WTC11 (cell line): ENCODE results near the gene FOXC1. TPM values are rescaled to one million over a fixed set of nuclear protein-coding genes. Genes with fewer than 3 reads are reported as not detected.

ENCODE experiments used
- ATAC-seq: fragments of 200-7000 bp; cut with Tn5 transposase; 2 replicates; pipeline ENCODE4 v1.10.0; 2021; ENCODE audit warnings: mild to moderate bottlenecking, moderate library complexity
- CTCF ChIA-PET: fragments of 300-600 bp; sonication (Branson Sonifier 250); formaldehyde crosslinking; loops from one replicate; lab custom pipeline; 2021; ENCODE audit warnings: antibody characterized with exemption; lab: Charles Lee
- POLR2A ChIA-PET: fragments of 350-600 bp; sonication (Branson Sonifier 250); formaldehyde crosslinking; loops from one replicate; lab custom pipeline; 2021; ENCODE audit warnings: antibody characterized with exemption; lab: Charles Lee
- DNase-seq: peaks from one replicate; pipeline ENCODE4 v3.0.0; 2021; ENCODE audit warnings: low spot score
- H3K27ac Mint-ChIP-seq: 2 replicates; pipeline ENCODE4 v1.8.0; 2021; ENCODE audit warnings: mixed read lengths
- H3K27me3 Mint-ChIP-seq: 2 replicates; pipeline ENCODE4 v1.8.0; 2021; ENCODE audit warnings: low read depth, mild to moderate bottlenecking, moderate library complexity, mixed read lengths
- H3K36me3 Mint-ChIP-seq: 2 replicates; pipeline ENCODE4 v1.8.0; 2021; ENCODE audit warnings: mixed read lengths
- H3K4me1 Mint-ChIP-seq: 2 replicates; pipeline ENCODE4 v1.8.0; 2022; ENCODE audit warnings: mixed read lengths
- H3K4me3 Mint-ChIP-seq: 2 replicates; pipeline ENCODE4 v1.8.0; 2021; ENCODE audit warnings: mild to moderate bottlenecking, moderate library complexity, mixed read lengths
- H3K9me3 Mint-ChIP-seq: 2 replicates; pipeline ENCODE4 v1.8.0; 2021; ENCODE audit warnings: mixed read lengths
- AFF4 ChIP-seq: sonication (generic); formaldehyde crosslinking; IDR thresholded peaks from 2 replicates; pipeline ENCODE4 v1.8.1; 2023; ENCODE audit warnings: mild to moderate bottlenecking, missing genetic modification reagents, borderline replicate concordance
- ATF1 ChIP-seq: sonication (generic); formaldehyde crosslinking; IDR thresholded peaks from 2 replicates; pipeline ENCODE4 v1.8.1; 2023; ENCODE audit warnings: mild to moderate bottlenecking, moderate library complexity, missing genetic modification reagents
- CREM ChIP-seq: sonication (generic); formaldehyde crosslinking; IDR thresholded peaks from 2 replicates; pipeline ENCODE4 v1.8.1; 2022; ENCODE audit warnings: mild to moderate bottlenecking, missing genetic modification reagents, moderate library complexity
- ELF4 ChIP-seq: sonication (generic); formaldehyde crosslinking; IDR thresholded peaks from 2 replicates; pipeline ENCODE4 v1.8.1; 2022; ENCODE audit warnings: low read depth, mild to moderate bottlenecking, moderate library complexity, missing genetic modification reagents
- ETV6 ChIP-seq: sonication (generic); formaldehyde crosslinking; IDR thresholded peaks from 2 replicates; pipeline ENCODE4 v1.8.1; 2022; ENCODE audit warnings: mild to moderate bottlenecking, missing genetic modification reagents
- FOXP1 ChIP-seq: sonication (generic); formaldehyde crosslinking; IDR thresholded peaks from 2 replicates; pipeline ENCODE4 v1.8.0; 2022; ENCODE audit warnings: missing genetic modification reagents, mild to moderate bottlenecking, moderate library complexity, borderline replicate concordance
- IRF2 ChIP-seq: sonication (generic); formaldehyde crosslinking; IDR thresholded peaks from 2 replicates; pipeline ENCODE4 v1.8.0; 2022; ENCODE audit warnings: low read depth, missing genetic modification reagents, borderline replicate concordance
- MYBL2 ChIP-seq: sonication (generic); formaldehyde crosslinking; IDR thresholded peaks from 2 replicates; pipeline ENCODE4 v1.8.1; 2023; ENCODE audit warnings: mild to moderate bottlenecking, moderate library complexity, missing genetic modification reagents
- NFYB ChIP-seq: sonication (generic); formaldehyde crosslinking; conservative IDR thresholded peaks from 2 replicates; pipeline ENCODE4 v1.8.0; 2022; ENCODE audit warnings: low read depth, missing genetic modification reagents
- NR1H2 ChIP-seq: sonication (generic); formaldehyde crosslinking; IDR thresholded peaks from 2 replicates; pipeline ENCODE4 v1.9.0; 2021; ENCODE audit warnings: mild to moderate bottlenecking, moderate library complexity, missing genetic modification reagents
- RELA ChIP-seq: sonication (generic); formaldehyde crosslinking; IDR thresholded peaks from 2 replicates; pipeline ENCODE4 v1.8.1; 2022; ENCODE audit warnings: missing genetic modification reagents, mild to moderate bottlenecking, borderline replicate concordance
- SP1 ChIP-seq: sonication (generic); formaldehyde crosslinking; conservative IDR thresholded peaks from 2 replicates; pipeline ENCODE4 v1.8.1; 2022; ENCODE audit warnings: missing genetic modification reagents
- TEAD1 ChIP-seq: sonication (generic); formaldehyde crosslinking; IDR thresholded peaks from 2 replicates; pipeline ENCODE4 v1.8.0; 2022; ENCODE audit warnings: mild to moderate bottlenecking, missing genetic modification reagents
- USF1 ChIP-seq: sonication (generic); formaldehyde crosslinking; IDR thresholded peaks from 2 replicates; pipeline ENCODE4 v1.8.0; 2022; ENCODE audit warnings: mild to moderate bottlenecking, missing genetic modification reagents
- ZNF263 ChIP-seq: sonication (generic); formaldehyde crosslinking; IDR thresholded peaks from 2 replicates; pipeline ENCODE4 v1.8.1; 2022; ENCODE audit warnings: low read depth, mild to moderate bottlenecking, moderate library complexity, missing genetic modification reagents
- ZNF281 ChIP-seq: sonication (generic); formaldehyde crosslinking; IDR thresholded peaks from 2 replicates; pipeline ENCODE4 v1.8.0; 2023; ENCODE audit warnings: mild to moderate bottlenecking, missing genetic modification reagents
- ZNF425 ChIP-seq: fragments of 250-450 bp; sonication (Bioruptor Pico); conservative IDR thresholded peaks from 2 replicates; pipeline ENCODE4 v1.9.0; 2021; ENCODE audit warnings: mild to moderate bottlenecking
- ZNF671 ChIP-seq: fragments of 250-450 bp; sonication (Bioruptor Pico); IDR thresholded peaks from 2 replicates; pipeline ENCODE4 v1.8.0; 2021; ENCODE audit warnings: mild to moderate bottlenecking
- total RNA-seq: library from RNA; stranded (reverse); gene quantifications from 3 replicates; pipeline ENCODE4 v1.2.3, GENCODE V29; 2021

FOXC1 gene
- total RNA-seq, 1 experiment from 2014 or later = 10.7 TPM

GRCh38 chr6:1560281-1561058 is 49.2 kb upstream of the FOXC1 start (continued):
- TF ChIP-seq ZNF281 (CRISPR knock-in tag) (no peak), NR1H2 (CRISPR knock-in tag) (no peak), FOXP1 (no peak), SP1 (no peak), USF1 (CRISPR knock-in tag) (no peak)

- no peak for DNase-seq
- Mint-ChIP-seq H3K4me3 (no peak overlapping the region), H3K4me1 (peaks cover 10% of the 10 kb centered on the region), H3K9me3 (no peaks in the 10 kb centered on the region; the same call in 1 of the 2 replicates), H3K27ac (no peak overlapping the region), H3K27me3 (no peaks in the 10 kb centered on the region; the same call in 1 of the 2 replicates), H3K36me3 (no peaks in the 10 kb centered on the region)
- CTCF ChIA-PET = interaction anchor here (0.7 to 1.8 kb wide), 3 partner anchors 9 to 38 kb away, joined by 3 to 12 read pairs (median 6); no protein-coding TSS in a partner anchor
- no peak for TF ChIP-seq ZNF281 (CRISPR knock-in tag)
- TF ChIP-seq NFYB (CRISPR knock-in tag) = no peak
- no peak for TF ChIP-seq ETV6 (CRISPR knock-in tag)
- no peak for TF ChIP-seq ZNF263 (CRISPR knock-in tag)
- TF ChIP-seq ZNF671 = no peak
- no peak for TF ChIP-seq TEAD1 (CRISPR knock-in tag)
- TF ChIP-seq SP1 = no peak
- no peak for ATAC-seq
- POLR2A ChIA-PET = interaction anchor here (0.6 kb wide), 1 partner anchor 25 kb away, joined by 3 read pairs; no protein-coding TSS in a partner anchor
These were observed 48.4 kb upstream of the FOXC1 start for GRCh38 chr6:1561355-1561754.

- no peak overlapping the region for H3K4me3 Mint-ChIP-seq
- H3K4me1 Mint-ChIP-seq = peaks cover 3% of the 10 kb centered on the region; the same call in 1 of the 2 replicates
- DNase-seq (no peak), ATAC-seq (no peak)
- no peak overlapping the region for H3K27ac Mint-ChIP-seq
- no peaks in the 10 kb centered on the region; the same call in 1 of the 2 replicates for H3K27me3 Mint-ChIP-seq
- H3K9me3 Mint-ChIP-seq = no peaks in the 10 kb centered on the region; the same call in 1 of the 2 replicates
- no peaks in the 10 kb centered on the region for H3K36me3 Mint-ChIP-seq
- CTCF ChIA-PET = interaction anchor here (1.6 to 1.8 kb wide), 2 partner anchors 10 to 38 kb away, joined by 6 to 12 read pairs; no protein-coding TSS in a partner anchor
- POLR2A ChIA-PET = no interaction called here
- TF ChIP-seq ATF1 (no peak), RELA (no peak), MYBL2 (no peak), IRF2 (CRISPR knock-in tag) (no peak), TEAD1 (CRISPR knock-in tag) (no peak), CREM (CRISPR knock-in tag) (no peak), AFF4 (CRISPR knock-in tag) (no peak), ELF4 (CRISPR knock-in tag) (no peak), ZNF425 (CRISPR knock-in tag) (no peak)
These were observed 47.4 kb upstream of the FOXC1 start for GRCh38 chr6:1562171-1562955.
